C4-2B (cell line): ENCODE measurements around the gene ZNF536.

ENCODE experiments used
- H3K27ac ChIP-seq: fragments of 450-650 bp; 2 replicates; pipeline ENCODE4 v1.5.1; 2017
- CTCF ChIP-seq: fragments of 450-650 bp; conservative IDR thresholded peaks from 2 replicates; pipeline ENCODE4 v1.5.1; 2017; ENCODE audit warnings: mild to moderate bottlenecking
- ZFX ChIP-seq: fragments of 450-650 bp; IDR thresholded peaks from 2 replicates; pipeline ENCODE4 v1.6.1; 2017

The ZNF536 gene

GRCh38 chr19:30361107-30361447, 11.1 kb upstream of the ZNF536 start:
- H3K27ac ChIP-seq: no peak overlapping the region
- TF ChIP-seq ZFX (no peak), CTCF (no peak)

GRCh38 chr19:30361721-30362120, 10.5 kb upstream of the ZNF536 start:
- no peak overlapping the region for H3K27ac ChIP-seq
- TF ChIP-seq ZFX (no peak), CTCF (no peak)

DNA sequence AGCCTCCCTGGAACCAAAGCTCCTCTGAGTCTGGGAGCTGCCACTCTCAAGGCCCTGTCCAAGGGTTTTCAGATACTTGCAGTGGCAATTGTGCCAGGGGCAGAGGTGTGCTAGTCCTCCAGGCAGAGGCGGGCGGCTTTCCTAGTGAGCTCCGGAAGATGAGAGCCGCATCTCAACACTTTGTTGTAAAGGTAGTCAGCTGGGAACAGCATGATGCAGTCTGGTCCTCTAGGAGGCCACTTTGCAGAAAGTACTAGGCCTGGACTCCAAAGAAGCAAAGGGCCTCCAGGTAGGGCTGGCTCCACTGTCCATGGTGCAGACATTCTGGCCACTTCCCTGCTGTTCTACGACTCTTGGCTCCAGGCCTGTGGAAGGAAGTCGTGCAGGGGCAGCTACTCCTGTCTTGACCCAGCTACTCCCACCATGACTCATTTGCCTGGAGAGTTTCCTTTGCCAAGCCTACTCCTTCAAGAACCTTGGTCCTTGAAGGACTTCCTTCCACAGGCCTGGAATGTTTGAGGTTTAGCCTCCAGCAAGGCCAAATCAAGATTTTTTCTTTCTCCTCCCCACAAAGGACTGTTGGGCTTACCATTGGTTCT, 9.9 kb upstream of the ZNF536 start:
- no peak overlapping the region for H3K27ac ChIP-seq
- no peak for TF ChIP-seq CTCF
- no peak for TF ChIP-seq ZFX

- H3K27ac ChIP-seq: no peak overlapping the region
- no peak for TF ChIP-seq ZFX
- no peak for TF ChIP-seq CTCF
Measured at GRCh38 chr19:30363073-30363472, 9.1 kb upstream of the ZNF536 start.

GRCh38 chr19:30364866-30365800, 7.1 kb upstream of the ZNF536 start:
- no peak overlapping the region for H3K27ac ChIP-seq

DNA sequence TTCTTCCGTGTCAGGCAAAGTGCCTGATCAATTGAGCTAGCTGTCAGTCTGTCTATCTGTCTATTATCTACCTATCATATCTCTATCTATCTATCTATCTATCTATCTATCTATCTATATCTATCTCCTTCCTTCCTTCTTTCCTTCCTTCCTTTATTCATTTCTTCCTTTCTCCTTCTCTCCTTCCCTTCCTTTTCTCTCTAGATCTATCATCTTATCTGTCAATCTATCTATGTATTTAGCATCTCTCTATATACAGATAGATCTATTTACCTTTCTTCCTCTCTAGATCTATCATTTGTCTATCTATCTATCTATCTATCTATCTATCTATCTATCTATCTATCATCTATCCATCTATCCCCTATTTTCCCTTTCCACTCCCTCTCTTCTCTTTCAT, 5.9 kb upstream of the ZNF536 start:
- no peak for TF ChIP-seq CTCF
- TF ChIP-seq ZFX: no peak
- no peak overlapping the region for H3K27ac ChIP-seq

More at GRCh38 chr19:30364866-30365800, 7.1 kb upstream of the ZNF536 start:
- TF ChIP-seq ZFX (no peak), CTCF (no peak)

DNA sequence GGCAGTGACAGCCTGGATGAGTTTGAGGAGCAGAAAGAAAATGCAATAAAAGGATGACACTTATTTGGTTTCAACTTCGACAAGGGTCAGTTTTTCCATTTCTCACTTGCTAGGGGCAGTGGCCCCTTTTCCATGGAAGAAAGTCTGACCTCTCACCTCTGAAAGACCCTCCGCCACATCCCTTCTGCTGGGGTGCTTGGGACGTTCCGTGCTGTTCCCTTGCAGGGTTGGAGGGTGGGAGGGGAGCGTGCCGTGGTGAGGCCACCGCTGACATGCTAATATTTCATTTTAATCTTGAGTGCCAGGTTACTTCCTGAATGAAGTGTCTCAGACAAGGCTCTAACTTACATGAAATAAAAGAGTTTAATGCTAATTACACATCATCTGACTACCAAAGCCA, 5.2 kb upstream of the ZNF536 start:
- H3K27ac ChIP-seq: no peak overlapping the region
- TF ChIP-seq CTCF (no peak), ZFX (no peak)
